SK-N-SH (cell line): ENCODE results near the gene SHB.

Experiments used
- CHD2 ChIP-seq: fragments of 150-350 bp; IDR thresholded peaks from 2 replicates; pipeline ENCODE4 v1.6.1; 2018; ENCODE audit warnings: low read length; ENCODE audit not compliant: partially characterized antibody
- JUND ChIP-seq: IDR thresholded peaks from 2 replicates; pipeline ENCODE4 v1.4.0; 2012
- SIN3A ChIP-seq: IDR thresholded peaks from 2 replicates; pipeline ENCODE4 v1.6.1; 2012; ENCODE audit warnings: low read depth, mild to moderate bottlenecking, low read length, moderate library complexity, borderline replicate concordance
- TAF1 ChIP-seq: IDR thresholded peaks from 2 replicates; pipeline ENCODE4 v1.6.1; 2012; ENCODE audit warnings: low read depth, mild to moderate bottlenecking, low read length, moderate library complexity, borderline replicate concordance
- TF ChIP-seq, protein P1 (sequence below): IDR thresholded peaks from 2 replicates; pipeline ENCODE4 v1.6.1; 2012; ENCODE audit warnings: mild to moderate bottlenecking, low read depth, low read length, moderate library complexity
- TF ChIP-seq, protein P2 (sequence below): fragments of 200-600 bp; sonication (generic); IDR thresholded peaks from 2 replicates; pipeline ENCODE4 v1.6.1; 2017; ENCODE audit warnings: antibody characterized with exemption, mild to moderate bottlenecking, moderate library complexity

- TF ChIP-seq SIN3A (no peak), JUND (peak; percentile 11; the same call in 1 of the 2 replicates), CHD2 (no peak), TAF1 (no peak)
- TF ChIP-seq, protein P1, sequence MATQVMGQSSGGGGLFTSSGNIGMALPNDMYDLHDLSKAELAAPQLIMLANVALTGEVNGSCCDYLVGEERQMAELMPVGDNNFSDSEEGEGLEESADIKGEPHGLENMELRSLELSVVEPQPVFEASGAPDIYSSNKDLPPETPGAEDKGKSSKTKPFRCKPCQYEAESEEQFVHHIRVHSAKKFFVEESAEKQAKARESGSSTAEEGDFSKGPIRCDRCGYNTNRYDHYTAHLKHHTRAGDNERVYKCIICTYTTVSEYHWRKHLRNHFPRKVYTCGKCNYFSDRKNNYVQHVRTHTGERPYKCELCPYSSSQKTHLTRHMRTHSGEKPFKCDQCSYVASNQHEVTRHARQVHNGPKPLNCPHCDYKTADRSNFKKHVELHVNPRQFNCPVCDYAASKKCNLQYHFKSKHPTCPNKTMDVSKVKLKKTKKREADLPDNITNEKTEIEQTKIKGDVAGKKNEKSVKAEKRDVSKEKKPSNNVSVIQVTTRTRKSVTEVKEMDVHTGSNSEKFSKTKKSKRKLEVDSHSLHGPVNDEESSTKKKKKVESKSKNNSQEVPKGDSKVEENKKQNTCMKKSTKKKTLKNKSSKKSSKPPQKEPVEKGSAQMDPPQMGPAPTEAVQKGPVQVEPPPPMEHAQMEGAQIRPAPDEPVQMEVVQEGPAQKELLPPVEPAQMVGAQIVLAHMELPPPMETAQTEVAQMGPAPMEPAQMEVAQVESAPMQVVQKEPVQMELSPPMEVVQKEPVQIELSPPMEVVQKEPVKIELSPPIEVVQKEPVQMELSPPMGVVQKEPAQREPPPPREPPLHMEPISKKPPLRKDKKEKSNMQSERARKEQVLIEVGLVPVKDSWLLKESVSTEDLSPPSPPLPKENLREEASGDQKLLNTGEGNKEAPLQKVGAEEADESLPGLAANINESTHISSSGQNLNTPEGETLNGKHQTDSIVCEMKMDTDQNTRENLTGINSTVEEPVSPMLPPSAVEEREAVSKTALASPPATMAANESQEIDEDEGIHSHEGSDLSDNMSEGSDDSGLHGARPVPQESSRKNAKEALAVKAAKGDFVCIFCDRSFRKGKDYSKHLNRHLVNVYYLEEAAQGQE = no peak
- TF ChIP-seq, protein P2, sequence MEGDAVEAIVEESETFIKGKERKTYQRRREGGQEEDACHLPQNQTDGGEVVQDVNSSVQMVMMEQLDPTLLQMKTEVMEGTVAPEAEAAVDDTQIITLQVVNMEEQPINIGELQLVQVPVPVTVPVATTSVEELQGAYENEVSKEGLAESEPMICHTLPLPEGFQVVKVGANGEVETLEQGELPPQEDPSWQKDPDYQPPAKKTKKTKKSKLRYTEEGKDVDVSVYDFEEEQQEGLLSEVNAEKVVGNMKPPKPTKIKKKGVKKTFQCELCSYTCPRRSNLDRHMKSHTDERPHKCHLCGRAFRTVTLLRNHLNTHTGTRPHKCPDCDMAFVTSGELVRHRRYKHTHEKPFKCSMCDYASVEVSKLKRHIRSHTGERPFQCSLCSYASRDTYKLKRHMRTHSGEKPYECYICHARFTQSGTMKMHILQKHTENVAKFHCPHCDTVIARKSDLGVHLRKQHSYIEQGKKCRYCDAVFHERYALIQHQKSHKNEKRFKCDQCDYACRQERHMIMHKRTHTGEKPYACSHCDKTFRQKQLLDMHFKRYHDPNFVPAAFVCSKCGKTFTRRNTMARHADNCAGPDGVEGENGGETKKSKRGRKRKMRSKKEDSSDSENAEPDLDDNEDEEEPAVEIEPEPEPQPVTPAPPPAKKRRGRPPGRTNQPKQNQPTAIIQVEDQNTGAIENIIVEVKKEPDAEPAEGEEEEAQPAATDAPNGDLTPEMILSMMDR = no peak
Measured at GRCh38 chr9:38038307-38039089, 30.5 kb downstream of the SHB start.
